ENCODE results near the gene IFT20.
"Not testable (repeated sequence)": the region's sequence is repeated elsewhere in the genome, so short reads cannot be mapped to it uniquely, and the experiment has no call there.

The IFT20 gene

GRCh38 chr17:28306954-28307401 lies 28.3 kb downstream of the IFT20 start:
- no peak for DNase-seq

GRCh38 chr17:28298449-28298848 lies 36.8 kb downstream of the IFT20 start:
- DNase-seq, result no peak

- DNase-seq, result no peak
Observed at GRCh38 chr17:28295677-28296578, 39.3 kb downstream of the IFT20 start.

- no peak for DNase-seq
Observed at GRCh38 chr17:28293994-28294393, 41.3 kb downstream of the IFT20 start.

- DNase-seq, result not testable (repeated sequence)
Observed at GRCh38 chr17:28292878-28293277, 42.4 kb downstream of the IFT20 start.

- no peak for DNase-seq
Observed at GRCh38 chr17:28291780-28292330, 43.4 kb downstream of the IFT20 start.

GRCh38 chr17:28290703-28291102 lies 44.6 kb downstream of the IFT20 start:
- peak; percentile 1 for DNase-seq

GRCh38 chr17:28285965-28286364 lies 49.3 kb downstream of the IFT20 start:
- DNase-seq, result no peak

GRCh38 chr17:28282596-28282995 lies 52.7 kb downstream of the IFT20 start:
- peak; percentile 87 for DNase-seq

- no peak for DNase-seq
Observed at GRCh38 chr17:28280826-28281225, 54.4 kb downstream of the IFT20 start.

GRCh38 chr17:28279411-28279810 lies 55.9 kb downstream of the IFT20 start:
- peak; percentile 66 for DNase-seq
